HuH-7 (cell line): ENCODE measurements around the gene CSTB.

Source experiments
- DNase-seq: peaks from one replicate; pipeline ENCODE4 v3.0.0; 2011; ENCODE audit warnings: low spot score

The CSTB gene

DNA sequence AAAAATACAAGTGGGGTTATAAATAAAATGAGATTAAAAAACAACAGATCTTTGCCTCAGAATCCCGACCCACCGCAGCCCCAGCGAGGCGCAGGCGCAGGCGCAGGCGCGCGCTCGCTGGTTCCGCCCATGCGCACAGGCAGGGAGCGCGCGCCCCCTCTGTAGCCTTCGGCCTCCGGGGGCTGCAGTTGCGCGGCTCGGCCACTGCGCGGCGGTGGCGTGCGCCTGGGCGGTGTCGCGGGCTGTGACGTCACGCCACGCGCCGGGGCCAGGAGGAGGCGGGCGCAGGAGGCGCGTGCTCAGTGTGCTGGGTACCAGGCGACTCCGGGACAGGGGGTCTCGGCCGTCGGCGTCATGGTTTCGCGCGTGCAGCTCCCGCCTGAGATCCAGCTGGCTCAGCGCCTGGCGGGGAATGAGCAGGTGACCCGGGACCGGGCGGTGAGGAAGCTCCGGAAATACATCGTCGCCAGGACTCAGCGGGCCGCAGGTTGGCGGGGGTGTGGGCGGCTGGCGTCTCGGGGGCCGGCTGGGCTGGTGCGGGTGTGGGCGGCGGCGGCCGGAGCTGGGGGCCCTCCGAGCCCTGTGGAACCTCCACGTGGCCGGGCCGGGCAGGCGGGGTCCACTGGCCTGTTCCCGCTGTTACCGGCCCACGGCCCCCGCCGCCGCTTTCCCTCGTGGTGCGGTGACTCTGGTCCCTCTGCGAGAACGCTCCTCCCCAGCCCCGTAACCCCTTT, 13.3 kb upstream of the CSTB start, which contains the start of gene RRP1:
RRP1 (plus strand) TSS at position 302 of the 734 bp plus-strand sequence; CDS start at position 355, 53 bp downstream.
- peak; percentile 94 for DNase-seq

DNA sequence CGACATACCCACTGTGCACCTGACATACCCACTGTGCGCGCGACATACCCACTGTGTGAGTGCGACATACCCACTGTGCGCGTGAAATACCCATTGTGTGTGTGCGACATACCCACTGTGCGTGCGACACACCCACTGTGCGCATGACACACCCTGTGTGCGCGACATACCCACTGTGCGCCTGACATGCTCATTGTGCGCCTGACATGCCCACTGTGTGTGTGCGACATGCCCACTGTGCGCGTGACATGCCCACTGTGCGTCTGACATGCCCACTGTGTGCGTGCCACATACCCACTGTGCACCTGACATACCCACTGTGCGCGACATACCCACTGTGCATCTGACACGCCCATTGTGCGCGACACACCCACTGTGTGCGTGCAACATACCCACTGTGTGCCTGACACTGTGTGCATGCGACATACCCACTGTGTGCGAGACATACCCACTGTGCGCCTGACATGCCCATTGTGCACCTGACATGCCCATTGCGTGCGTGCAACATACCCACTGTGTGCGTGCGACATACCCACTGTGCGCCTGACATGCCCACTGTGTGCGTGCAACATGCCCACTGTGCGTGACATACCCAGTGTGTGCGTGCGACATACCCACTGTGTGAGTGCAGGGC, 10.8 kb upstream of the CSTB start:
- no peak for DNase-seq

- DNase-seq: no peak
These were observed 10.2 kb upstream of the CSTB start for GRCh38 chr21:43786300-43786806.

DNA sequence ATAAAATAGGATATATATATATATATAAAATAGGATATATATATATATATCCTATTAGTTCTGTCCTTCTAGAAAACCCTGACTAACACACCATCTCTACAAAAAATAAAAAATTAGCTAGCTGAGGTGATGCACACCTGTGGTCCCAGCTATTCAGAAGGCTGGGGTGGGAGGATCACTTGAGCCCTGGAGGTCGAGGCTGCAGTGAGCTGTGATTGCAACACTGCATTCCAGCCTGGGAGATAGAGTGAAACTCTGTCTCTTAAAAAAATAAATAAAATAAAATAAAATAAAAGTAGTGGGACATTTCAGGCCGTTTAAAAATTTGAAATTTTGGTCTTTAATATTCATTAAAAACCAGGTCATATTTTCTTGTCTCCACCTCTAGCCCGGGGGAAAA, 9.0 kb upstream of the CSTB start:
- no peak for DNase-seq

GRCh38 chr21:43783098-43783700, 7.1 kb upstream of the CSTB start:
- peak; percentile 54 for DNase-seq

DNA sequence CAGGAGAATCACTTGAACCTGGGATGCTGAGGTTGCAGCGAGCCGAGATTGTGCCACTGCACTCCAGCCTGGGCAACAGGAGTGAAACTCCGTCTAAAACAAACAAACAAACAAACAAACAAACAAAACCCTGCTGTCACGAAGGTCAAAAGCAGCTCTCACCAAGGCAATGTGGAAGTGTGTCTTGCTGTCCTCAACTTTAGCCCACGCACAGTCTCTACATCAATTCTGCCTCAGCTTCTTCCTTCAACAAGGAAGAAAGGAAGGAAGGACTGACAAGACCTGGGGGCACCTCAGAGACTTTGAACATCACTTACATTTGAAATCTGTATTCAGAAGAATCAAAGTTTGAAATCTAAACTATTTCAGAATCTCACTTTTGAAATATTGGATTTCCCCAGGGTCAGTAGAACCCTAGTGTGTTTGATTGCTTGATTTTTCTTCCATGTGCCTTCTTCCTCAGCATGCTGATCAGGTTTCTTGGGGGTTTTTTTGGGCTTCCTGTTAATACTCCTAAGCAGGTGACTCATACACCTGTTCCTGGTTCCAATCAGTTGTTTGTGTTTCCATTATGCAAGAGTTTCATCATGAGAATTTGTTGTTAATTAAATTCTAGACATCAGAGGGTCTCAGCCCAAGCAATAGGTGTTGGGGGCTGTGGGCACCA, 6.5 kb upstream of the CSTB start:
- no peak for DNase-seq

DNA sequence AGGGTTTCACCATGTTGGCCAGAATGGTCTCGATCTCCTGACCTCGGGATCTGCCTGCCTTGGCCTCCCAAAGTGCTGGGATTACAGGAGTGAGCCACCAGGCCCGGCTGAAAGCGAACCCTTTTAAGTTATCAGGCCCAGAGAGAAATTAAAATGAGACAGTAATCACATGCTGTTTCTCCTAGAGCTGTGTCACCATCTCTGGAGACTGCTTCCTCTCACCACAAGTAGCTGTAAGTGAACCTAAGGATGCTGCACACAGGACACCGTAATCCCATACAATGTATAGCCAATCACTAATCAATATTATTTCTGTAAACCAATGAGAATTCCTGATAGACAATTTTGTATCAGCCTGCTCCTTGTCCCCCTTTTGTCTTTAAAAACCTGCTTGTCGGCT, 5.7 kb upstream of the CSTB start:
- DNase-seq: no peak

DNA sequence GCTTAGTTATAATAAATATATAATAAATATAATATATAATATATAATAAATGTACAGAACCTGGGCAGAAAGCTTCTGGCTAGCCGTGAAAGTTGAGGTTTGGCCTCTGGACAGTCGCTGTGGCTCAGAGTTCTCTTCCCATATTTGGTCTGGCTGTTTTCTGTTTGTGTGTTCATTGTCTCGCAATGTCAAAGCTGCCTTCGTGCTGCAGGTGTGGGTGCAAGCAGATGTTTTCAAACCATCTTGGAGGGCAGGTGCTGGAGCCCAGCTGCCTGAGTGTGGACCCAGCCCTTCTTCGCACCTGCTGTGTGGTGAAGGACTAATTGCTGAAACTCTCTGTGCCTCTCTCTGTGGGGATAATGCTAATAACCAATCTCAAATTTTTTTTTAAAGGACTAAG, 3.6 kb upstream of the CSTB start:
- no peak for DNase-seq

GRCh38 chr21:43778469-43779335, 2.6 kb upstream of the CSTB start:
- DNase-seq: no peak

- DNase-seq: no peak
These were observed 1.8 kb upstream of the CSTB start for GRCh38 chr21:43777953-43778352.

DNA sequence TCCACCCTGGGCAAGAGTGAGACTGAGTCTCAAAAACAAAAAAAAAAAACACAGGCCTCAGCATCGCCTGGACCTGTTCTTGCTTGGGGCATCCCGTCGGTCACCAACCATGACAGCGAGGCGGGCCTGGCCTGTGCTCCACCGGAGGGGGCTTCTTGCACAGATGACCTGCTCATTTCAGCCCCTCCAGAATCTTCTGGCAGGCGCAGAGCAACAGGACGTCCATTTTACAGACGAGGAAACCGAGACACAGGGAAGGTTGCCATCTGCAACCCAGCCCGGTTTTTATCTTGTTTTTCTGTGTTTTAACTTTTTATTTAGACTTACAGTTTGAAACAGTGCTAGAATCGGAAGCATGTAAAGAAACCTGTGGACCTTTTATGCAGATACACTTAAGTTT, 918 bp downstream of the CSTB start:
- DNase-seq: no peak

- DNase-seq: no peak
These were observed 1.9 kb downstream of the CSTB start for GRCh38 chr21:43774163-43774562.

- no peak for DNase-seq
These were observed 3.7 kb downstream of the CSTB start for GRCh38 chr21:43772425-43772821.

DNA sequence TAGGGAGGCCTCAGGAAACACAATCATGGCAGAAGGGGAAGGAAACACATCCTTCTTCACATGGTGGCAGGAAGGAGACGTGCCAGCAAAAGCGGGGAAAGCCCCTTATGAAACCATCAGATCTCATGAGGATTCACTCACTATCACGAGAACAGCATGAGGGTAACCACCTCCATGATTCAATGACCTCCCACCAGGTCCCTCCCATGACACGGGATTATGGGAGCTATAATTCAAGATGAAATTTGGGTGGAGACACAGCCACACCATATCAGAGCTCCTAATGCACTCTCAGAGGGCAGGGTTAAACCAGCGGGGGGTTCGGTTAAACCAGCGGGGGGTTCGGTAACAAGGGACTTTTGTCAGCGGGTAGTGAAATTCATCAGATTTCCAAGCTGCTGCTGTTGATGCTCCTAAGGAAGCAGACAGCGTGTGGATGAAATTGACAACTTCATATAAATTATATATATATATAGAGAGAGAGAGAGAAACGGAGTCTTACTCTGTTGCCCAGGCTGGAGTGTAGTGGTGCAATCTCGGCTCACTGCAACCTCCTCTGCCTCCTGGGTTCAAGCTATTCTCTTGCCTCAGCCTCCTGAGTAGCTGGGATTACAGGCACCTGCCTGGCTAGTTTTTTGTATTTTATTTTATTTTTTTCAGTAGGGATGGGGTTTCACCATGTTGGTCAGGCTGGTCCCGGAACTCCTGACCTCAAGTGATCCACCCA, 4.2 kb downstream of the CSTB start:
- DNase-seq: no peak

DNA sequence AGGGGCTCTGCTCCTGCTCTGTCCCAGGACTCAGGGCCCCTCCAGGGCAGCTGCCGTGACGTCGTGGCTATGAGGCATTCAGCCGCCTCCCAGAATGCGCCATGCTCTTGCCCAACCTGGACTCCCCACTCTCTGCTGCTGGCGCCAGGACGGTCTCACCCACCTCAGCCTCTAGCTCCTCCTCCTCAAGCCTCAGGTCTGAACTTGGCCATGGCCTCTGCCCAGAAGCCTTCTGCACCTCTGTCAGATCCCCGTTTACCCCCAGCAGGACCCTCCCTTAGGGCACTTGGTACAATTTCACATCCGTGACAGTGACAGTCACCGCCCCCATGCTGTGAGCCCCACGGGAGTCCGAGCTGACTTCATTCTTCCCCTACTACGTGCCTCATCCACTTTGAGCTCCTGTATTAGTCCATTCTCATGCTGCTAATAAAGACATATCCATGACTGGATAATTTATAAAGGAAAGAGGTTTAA, 4.9 kb downstream of the CSTB start:
- no peak for DNase-seq

DNA sequence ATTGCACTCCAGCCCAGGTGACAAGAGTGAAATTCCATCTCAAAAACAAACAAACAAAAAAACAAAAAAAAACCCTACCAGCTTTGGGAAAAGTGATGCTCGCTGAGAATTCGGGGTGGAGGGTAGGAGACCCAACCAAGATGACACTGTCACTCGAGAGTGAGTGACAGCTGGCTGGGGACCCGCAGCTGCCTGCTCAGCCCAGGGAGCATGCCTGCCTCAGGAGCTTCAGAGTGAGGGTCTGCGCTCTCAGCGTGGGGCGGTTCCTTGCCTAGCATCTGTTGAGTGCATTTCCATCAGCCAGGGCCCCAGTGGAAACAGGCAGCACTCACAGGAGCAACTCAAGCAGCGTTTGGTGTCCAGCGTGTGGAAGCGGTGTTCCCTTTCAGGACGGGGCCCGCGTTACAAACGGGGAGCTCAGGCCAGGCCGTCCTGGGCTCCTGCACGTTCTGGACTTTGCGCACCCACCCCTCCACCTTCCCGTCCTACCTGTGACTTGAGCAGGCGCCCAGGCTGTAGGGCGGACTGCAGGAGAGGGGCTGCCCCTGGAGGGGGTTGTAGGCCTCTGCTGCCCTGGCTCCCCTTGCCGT, 5.9 kb downstream of the CSTB start:
- no peak for DNase-seq

- DNase-seq: no peak
These were observed 6.7 kb downstream of the CSTB start for GRCh38 chr21:43769325-43769958.

- DNase-seq: no peak
These were observed 7.3 kb downstream of the CSTB start for GRCh38 chr21:43768868-43769167.

GRCh38 chr21:43767984-43768867, 7.9 kb downstream of the CSTB start:
- peak; percentile 34 for DNase-seq
